RWPE2 (cell line): ENCODE results near the gene PRIM2.
"Not testable (repeated sequence)": the region's sequence is repeated elsewhere in the genome, so short reads cannot be mapped to it uniquely, and the experiment has no call there.

Source experiments
- ATAC-seq: fragments of 200-7000 bp; cut with Tn5 transposase; 3 replicates; pipeline ENCODE4 v1.9.1; 2021; ENCODE audit warnings: low read depth
- DNase-seq: peaks from one replicate; pipeline ENCODE4 v3.0.0-alpha.2; 2020; ENCODE audit warnings: low spot score
- H3K27ac ChIP-seq: fragments of 450-650 bp; 2 replicates; pipeline ENCODE4 v1.5.1; 2017; ENCODE audit warnings: mild to moderate bottlenecking; ENCODE audit not compliant: poor library complexity, severe bottlenecking
- H3K27me3 ChIP-seq: fragments of 250-450 bp; sonication (Bioruptor Pico); 2 replicates; pipeline ENCODE4 v1.5.1; 2021; ENCODE audit warnings: mild to moderate bottlenecking, moderate library complexity; ENCODE audit not compliant: insufficient read depth, poor library complexity, severe bottlenecking
- H3K36me3 ChIP-seq: fragments of 250-450 bp; sonication (Bioruptor Pico); 2 replicates; pipeline ENCODE4 v1.5.1; 2020; ENCODE audit warnings: low read depth, mild to moderate bottlenecking, moderate library complexity
- H3K4me1 ChIP-seq: fragments of 250-450 bp; sonication (Bioruptor Pico); 2 replicates; pipeline ENCODE4 v1.5.1; 2021; ENCODE audit warnings: mild to moderate bottlenecking, moderate library complexity; ENCODE audit not compliant: insufficient read depth, poor library complexity, severe bottlenecking
- H3K4me3 ChIP-seq: fragments of 250-450 bp; sonication (Bioruptor Pico); 2 replicates; pipeline ENCODE4 v1.5.1; 2021; ENCODE audit warnings: mild to moderate bottlenecking, moderate library complexity; ENCODE audit not compliant: severe bottlenecking
- H3K9me3 ChIP-seq: fragments of 250-450 bp; sonication (Bioruptor Pico); 2 replicates; pipeline ENCODE4 v1.5.1; 2021; ENCODE audit warnings: mild to moderate bottlenecking, moderate library complexity; ENCODE audit not compliant: severe bottlenecking
- CTCF ChIP-seq: fragments of 450-650 bp; IDR thresholded peaks from one replicate; pipeline ENCODE4 v1.5.1; 2017; ENCODE audit warnings: mild to moderate bottlenecking, moderate library complexity; ENCODE audit not compliant: poor library complexity, severe bottlenecking

Gene PRIM2

DNA sequence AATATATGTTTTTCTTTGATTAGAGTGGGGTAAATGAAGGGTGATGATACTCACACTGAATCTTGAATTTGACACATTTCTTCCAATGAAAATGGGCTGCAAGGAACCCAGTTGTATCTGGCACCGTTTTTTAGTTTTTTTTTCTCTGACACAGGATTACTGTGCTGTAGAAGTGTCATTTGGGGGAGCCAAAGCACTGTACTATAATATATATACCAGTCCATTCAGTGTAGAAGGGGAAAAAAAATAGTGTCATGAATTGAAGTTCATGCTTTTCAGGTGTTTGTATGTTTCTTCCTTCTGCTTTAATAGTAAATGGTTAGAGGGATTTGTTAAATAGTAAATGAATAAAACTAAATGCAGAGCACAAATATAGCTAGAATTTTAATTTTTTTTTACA lies 35.2 kb downstream of the PRIM2 start:
- not testable (repeated sequence) for H3K4me1 ChIP-seq, H3K4me3 ChIP-seq, ATAC-seq, H3K36me3 ChIP-seq, DNase-seq, H3K9me3 ChIP-seq, H3K27ac ChIP-seq, H3K27me3 ChIP-seq
- TF ChIP-seq CTCF: peak; percentile 7

DNA sequence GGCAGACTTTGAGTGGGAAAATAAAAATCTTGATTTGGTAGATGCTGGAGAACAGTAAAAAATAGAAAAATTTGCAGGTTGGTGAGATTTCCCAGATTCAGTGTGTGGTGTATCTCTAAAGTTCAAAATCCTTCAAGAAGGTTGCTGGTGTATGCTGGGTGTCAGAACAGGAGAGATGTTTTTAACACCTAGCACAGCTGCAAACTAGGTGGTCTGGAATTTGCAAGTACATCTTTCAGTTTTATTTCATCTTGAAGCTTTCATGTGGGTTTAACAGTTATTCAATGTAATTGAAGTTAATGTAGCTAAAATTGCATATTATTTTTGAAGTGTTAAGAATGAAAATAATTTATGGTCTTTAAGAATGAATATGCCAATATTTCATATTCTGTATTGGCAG lies 40.9 kb downstream of the PRIM2 start:
- not testable (repeated sequence) for H3K27ac ChIP-seq, H3K36me3 ChIP-seq, DNase-seq, H3K9me3 ChIP-seq, H3K4me1 ChIP-seq, H3K27me3 ChIP-seq, ATAC-seq, H3K4me3 ChIP-seq

DNA sequence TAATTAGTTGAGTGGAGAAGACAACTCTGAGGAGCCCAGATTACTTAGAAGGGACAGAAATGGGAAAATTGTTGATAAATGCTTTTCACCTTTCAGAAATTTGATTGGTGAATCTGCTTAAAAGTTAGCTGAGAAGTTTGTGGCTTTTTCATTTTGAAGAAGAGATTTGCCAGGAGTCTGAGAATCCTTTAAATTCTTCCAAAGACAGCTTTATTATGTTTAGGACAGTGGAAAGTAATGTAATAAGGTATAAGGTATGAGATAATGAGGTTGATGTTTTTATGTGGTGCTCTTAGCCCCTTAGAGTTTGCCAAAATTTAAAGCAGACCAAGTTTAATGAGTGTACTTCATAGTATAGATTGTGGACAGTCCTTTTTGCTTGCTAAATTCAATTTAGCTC lies 42.3 kb downstream of the PRIM2 start:
- not testable (repeated sequence) for H3K27ac ChIP-seq, H3K4me3 ChIP-seq, H3K9me3 ChIP-seq, ATAC-seq, H3K27me3 ChIP-seq, DNase-seq, H3K4me1 ChIP-seq, H3K36me3 ChIP-seq

DNA sequence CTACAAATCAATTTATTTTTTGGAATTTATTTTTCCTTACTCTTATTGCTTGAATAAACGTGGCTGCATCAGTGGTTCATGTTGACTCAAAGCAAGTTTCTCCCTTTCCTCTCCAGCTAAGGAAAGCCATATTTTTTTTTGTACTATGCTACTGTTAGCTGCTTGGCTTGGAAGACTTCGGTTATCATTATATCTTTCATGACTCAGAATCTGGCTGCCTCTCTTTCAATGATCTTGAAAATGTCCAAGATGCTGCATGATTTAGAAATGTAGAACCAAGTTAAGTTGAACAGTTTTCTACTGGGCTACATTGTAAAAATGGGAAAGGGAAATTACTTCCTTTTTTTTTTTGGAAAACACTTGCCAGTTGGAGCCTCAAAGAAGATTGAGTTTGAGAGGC lies 44.9 kb downstream of the PRIM2 start:
- not testable (repeated sequence) for H3K4me1 ChIP-seq, H3K4me3 ChIP-seq, DNase-seq, H3K9me3 ChIP-seq, ATAC-seq, H3K27ac ChIP-seq, H3K27me3 ChIP-seq, H3K36me3 ChIP-seq

DNA sequence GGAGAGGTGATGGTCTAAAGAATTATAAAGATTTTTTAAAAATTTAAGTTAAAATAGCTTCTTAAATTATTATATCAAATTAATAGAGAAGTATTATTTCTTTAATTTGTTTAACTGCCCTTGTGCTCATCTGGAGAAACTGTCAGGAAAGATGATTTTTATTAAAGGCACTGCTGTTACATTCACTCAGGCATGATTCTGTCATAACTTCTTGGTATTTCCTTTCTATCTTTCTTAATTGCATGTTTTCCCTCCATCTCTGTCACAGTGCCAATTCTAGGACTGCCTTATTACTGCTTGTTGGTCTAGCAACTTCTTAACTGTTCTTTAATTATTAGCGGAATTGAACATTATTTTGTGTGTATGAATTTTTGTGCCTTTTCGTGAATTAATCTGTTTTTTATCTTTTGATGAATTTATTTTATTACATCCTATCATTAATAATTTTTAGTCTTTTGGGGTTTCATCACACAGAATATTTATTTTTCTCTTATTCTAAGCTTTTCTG lies 47.7 kb downstream of the PRIM2 start:
- not testable (repeated sequence) for ATAC-seq, H3K36me3 ChIP-seq, H3K4me1 ChIP-seq, H3K27me3 ChIP-seq, H3K9me3 ChIP-seq, H3K4me3 ChIP-seq, H3K27ac ChIP-seq, DNase-seq

- H3K9me3 ChIP-seq, DNase-seq, H3K27me3 ChIP-seq, H3K36me3 ChIP-seq, H3K4me1 ChIP-seq, H3K4me3 ChIP-seq, H3K27ac ChIP-seq: not testable (repeated sequence)
- peak; percentile 50; the same call in 1 of the 3 replicates for ATAC-seq
These were observed 51.7 kb downstream of the PRIM2 start for GRCh38 chr6:57368965-57369731.

- not testable (repeated sequence) for H3K36me3 ChIP-seq, DNase-seq, H3K27ac ChIP-seq, H3K4me1 ChIP-seq, ATAC-seq, H3K4me3 ChIP-seq, H3K9me3 ChIP-seq, H3K27me3 ChIP-seq
These were observed 54.3 kb downstream of the PRIM2 start for GRCh38 chr6:57371779-57372178.

GRCh38 chr6:57374764-57375163 lies 57.3 kb downstream of the PRIM2 start:
- H3K4me3 ChIP-seq, H3K27ac ChIP-seq, H3K9me3 ChIP-seq, H3K4me1 ChIP-seq, H3K36me3 ChIP-seq, H3K27me3 ChIP-seq, DNase-seq: not testable (repeated sequence)
- 0 out of 3 replicates have a peak, but pooled peaks have one; percentile 33 for ATAC-seq

DNA sequence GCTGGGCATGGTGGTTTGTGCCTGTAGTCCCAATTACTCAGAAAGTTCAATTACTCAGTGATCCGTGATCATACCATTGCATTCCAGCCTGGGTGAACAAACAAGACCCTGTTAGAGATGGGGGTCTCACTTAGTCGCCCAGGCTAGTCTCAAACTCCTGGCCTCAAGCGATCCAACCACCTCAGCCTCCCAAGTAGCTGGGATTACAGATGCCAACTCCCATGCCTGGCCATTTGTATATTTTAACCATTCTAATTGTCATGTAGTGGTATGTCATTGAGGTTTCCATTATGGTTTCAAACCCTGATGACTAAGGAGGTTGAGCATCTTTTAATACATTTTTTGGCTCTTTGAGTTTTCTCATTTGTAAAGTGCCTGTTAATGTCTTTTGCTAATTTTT lies 58.7 kb downstream of the PRIM2 start:
- H3K27ac ChIP-seq, H3K4me3 ChIP-seq, H3K4me1 ChIP-seq, H3K9me3 ChIP-seq, DNase-seq, H3K27me3 ChIP-seq, ATAC-seq, H3K36me3 ChIP-seq: not testable (repeated sequence)

GRCh38 chr6:57389038-57389592 lies 71.7 kb downstream of the PRIM2 start:
- ATAC-seq, DNase-seq, H3K4me1 ChIP-seq, H3K27me3 ChIP-seq, H3K9me3 ChIP-seq, H3K4me3 ChIP-seq, H3K27ac ChIP-seq, H3K36me3 ChIP-seq: not testable (repeated sequence)
